IPS-11a (cell line): ENCODE data around the gene TMEM150C.
"Not testable (repeated sequence)": the region's sequence is repeated elsewhere in the genome, so short reads cannot be mapped to it uniquely, and the experiment has no call there.

Experiments used
- H3K4me3 ChIP-seq: one replicate; pipeline ENCODE4 v1.5.1; 2013; ENCODE audit warnings: low read depth, low read length, control low read depth

Gene TMEM150C

GRCh38 chr4:82479562-82479961 lies 82.2 kb downstream of the TMEM150C start:
- H3K4me3 ChIP-seq: no peak overlapping the region

- not testable (repeated sequence) for H3K4me3 ChIP-seq
Observed at GRCh38 chr4:82477469-82477868, 84.3 kb downstream of the TMEM150C start.

GRCh38 chr4:82475931-82476330 lies 85.9 kb downstream of the TMEM150C start:
- H3K4me3 ChIP-seq: not testable (repeated sequence)

GRCh38 chr4:82473621-82474164 lies 88.1 kb downstream of the TMEM150C start:
- H3K4me3 ChIP-seq: no peak overlapping the region

- H3K4me3 ChIP-seq: not testable (repeated sequence)
Observed at GRCh38 chr4:82473080-82473479, 88.7 kb downstream of the TMEM150C start.

- no peak overlapping the region for H3K4me3 ChIP-seq
Observed at GRCh38 chr4:82469791-82470345, 91.9 kb downstream of the TMEM150C start.

- H3K4me3 ChIP-seq: no peak overlapping the region
Observed at GRCh38 chr4:82467471-82467870, 94.3 kb downstream of the TMEM150C start.

- no peak overlapping the region for H3K4me3 ChIP-seq
Observed at GRCh38 chr4:82463221-82463620, 98.6 kb downstream of the TMEM150C start.

GRCh38 chr4:82462415-82462831 lies 99.4 kb downstream of the TMEM150C start:
- no peak overlapping the region for H3K4me3 ChIP-seq

- no peak overlapping the region for H3K4me3 ChIP-seq
Observed at GRCh38 chr4:82461710-82462109, 100.1 kb downstream of the TMEM150C start.

GRCh38 chr4:82458729-82459128 lies 103.1 kb downstream of the TMEM150C start:
- no peak overlapping the region for H3K4me3 ChIP-seq

- no peak overlapping the region for H3K4me3 ChIP-seq
Observed at GRCh38 chr4:82457266-82457665, 104.5 kb downstream of the TMEM150C start.

- H3K4me3 ChIP-seq: no peak overlapping the region
Observed at GRCh38 chr4:82452026-82452425, 109.8 kb downstream of the TMEM150C start.

- H3K4me3 ChIP-seq: no peak overlapping the region
Observed at GRCh38 chr4:82450966-82451755, 110.6 kb downstream of the TMEM150C start.

- no peak overlapping the region for H3K4me3 ChIP-seq
Observed at GRCh38 chr4:82447886-82448285, 113.9 kb downstream of the TMEM150C start.

- H3K4me3 ChIP-seq: no peak overlapping the region
Observed at GRCh38 chr4:82439088-82439487, 122.7 kb downstream of the TMEM150C start.

- no peak overlapping the region for H3K4me3 ChIP-seq
Observed at GRCh38 chr4:82437285-82438005, 124.3 kb downstream of the TMEM150C start.

GRCh38 chr4:82436780-82437179 lies 125.0 kb downstream of the TMEM150C start:
- no peak overlapping the region for H3K4me3 ChIP-seq

- H3K4me3 ChIP-seq: no peak overlapping the region
Observed at GRCh38 chr4:82436130-82436529, 125.7 kb downstream of the TMEM150C start.

GRCh38 chr4:82434949-82435348 lies 126.8 kb downstream of the TMEM150C start:
- no peak overlapping the region for H3K4me3 ChIP-seq

GRCh38 chr4:82433791-82434190 lies 128.0 kb downstream of the TMEM150C start:
- no peak overlapping the region for H3K4me3 ChIP-seq
